ENCODE measurements around the gene BCAP31. TPM values are rescaled to one million over a fixed set of nuclear protein-coding genes. Genes with fewer than 3 reads are reported as not detected.
"Not testable (repeated sequence)": the region's sequence is repeated elsewhere in the genome, so short reads cannot be mapped to it uniquely, and the experiment has no call there.

The BCAP31 gene
- total RNA-seq, 1 experiment from 2014 or later = 138 TPM

DNA sequence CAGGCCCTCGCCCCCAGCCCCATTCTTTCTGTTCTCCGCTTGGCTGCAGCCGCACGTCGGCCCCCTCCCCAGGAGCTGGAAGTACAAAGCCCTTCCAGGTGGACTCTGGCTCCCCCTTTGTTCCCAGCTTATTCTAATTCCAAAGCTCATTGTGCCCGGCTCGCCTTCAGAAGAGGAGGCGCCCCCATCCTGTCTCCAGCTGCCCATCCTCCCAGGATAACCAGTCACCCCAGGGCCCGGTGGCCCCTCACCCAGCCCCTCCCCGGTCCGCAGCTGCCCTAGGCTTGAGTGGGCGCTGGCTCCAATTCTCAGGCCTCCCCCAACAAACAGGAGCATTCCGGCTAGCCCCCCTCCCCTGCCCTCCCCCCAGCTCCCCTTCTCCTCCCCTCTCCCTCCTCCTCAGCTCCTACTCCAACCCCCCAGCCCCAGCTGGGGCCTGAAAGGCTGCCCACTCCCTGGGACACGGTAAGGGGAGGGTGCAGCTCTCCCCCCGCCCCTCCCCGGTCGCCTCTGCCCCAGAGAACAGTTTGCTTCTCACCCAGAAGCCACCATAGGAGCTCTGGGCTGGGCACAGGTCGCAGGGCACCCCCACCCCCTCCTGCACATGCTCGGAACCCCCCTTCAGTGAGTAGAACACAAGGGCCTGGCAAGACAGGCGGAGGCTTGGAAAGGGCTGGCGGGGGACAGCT, 39.6 kb downstream of the BCAP31 start:
- Histone ChIP-seq H3K9ac (ENCODE audit: extremely low read depth, insufficient read length, low read length) (no peak overlapping the region), H2AK5ac (ENCODE audit: insufficient read length, low read length) (no peak overlapping the region), H3K14ac (ENCODE audit: insufficient read depth, low read length) (no peak overlapping the region), H2BK5ac (ENCODE audit: insufficient read length, low read length) (no peak overlapping the region), H3K27ac (ENCODE audit: insufficient read length, low read depth, low read length) (no peak overlapping the region), H3K23ac (ENCODE audit: insufficient read length, low read depth, low read length) (no peak overlapping the region), H3K9me3 (ENCODE audit: control insufficient read depth, low read depth, low read length) (peaks cover 6% of the 10 kb centered on the region), H2AFZ (ENCODE audit: low read length) (no peak overlapping the region), H4K5ac (ENCODE audit: insufficient read length, low read depth, low read length) (no peak overlapping the region), H2BK15ac (ENCODE audit: low read depth, low read length) (no peak overlapping the region), H3K18ac (ENCODE audit: insufficient read length, low read depth, low read length) (no peak overlapping the region), H2BK120ac (ENCODE audit: low read depth, low read length, poor library complexity, severe bottlenecking) (no peak overlapping the region), H3K4me2 (ENCODE audit: insufficient read depth, insufficient read length, low read length) (no peak overlapping the region), H3K79me2 (ENCODE audit: insufficient read depth, low read length) (no peaks in the 10 kb centered on the region; the same call in 1 of the 2 replicates), H3K4me1 (ENCODE audit: insufficient read depth, low read length) (no peaks in the 10 kb centered on the region), H3K56ac (ENCODE audit: insufficient read length, low read depth, low read length) (no peak overlapping the region), H4K20me1 (ENCODE audit: control insufficient read depth, insufficient read depth, insufficient read length) (peaks cover 2% of the 10 kb centered on the region), H2BK20ac (ENCODE audit: low read depth, low read length, poor library complexity, severe bottlenecking) (no peak overlapping the region), H3K79me1 (ENCODE audit: insufficient read depth, low read depth, low read length, poor library complexity, severe bottlenecking) (no peaks in the 10 kb centered on the region), H2BK12ac (ENCODE audit: insufficient read length, low read depth, low read length) (no peak overlapping the region), H3T11ph (ENCODE audit: low read length) (no peak overlapping the region), H4K8ac (replicated peaks; ENCODE audit: insufficient read length, low read depth, low read length) (no peak overlapping the region), H3K27me3 (ENCODE audit: insufficient read depth, low read length) (no peaks in the 10 kb centered on the region), H3K4ac (ENCODE audit: low read depth, low read length) (no peak overlapping the region), H3K23me2 (ENCODE audit: insufficient read length, low read depth, low read length, poor library complexity, severe bottlenecking) (no peaks in the 10 kb centered on the region), H4K91ac (ENCODE audit: insufficient read length, low read depth, low read length) (no peak overlapping the region)
- no CpG with 5 or more reads among the region's 21 CpGs for WGBS (ENCODE audit: extremely low coverage, insufficient read length, low lambda C conversion rate)
- TF ChIP-seq, protein P1, sequence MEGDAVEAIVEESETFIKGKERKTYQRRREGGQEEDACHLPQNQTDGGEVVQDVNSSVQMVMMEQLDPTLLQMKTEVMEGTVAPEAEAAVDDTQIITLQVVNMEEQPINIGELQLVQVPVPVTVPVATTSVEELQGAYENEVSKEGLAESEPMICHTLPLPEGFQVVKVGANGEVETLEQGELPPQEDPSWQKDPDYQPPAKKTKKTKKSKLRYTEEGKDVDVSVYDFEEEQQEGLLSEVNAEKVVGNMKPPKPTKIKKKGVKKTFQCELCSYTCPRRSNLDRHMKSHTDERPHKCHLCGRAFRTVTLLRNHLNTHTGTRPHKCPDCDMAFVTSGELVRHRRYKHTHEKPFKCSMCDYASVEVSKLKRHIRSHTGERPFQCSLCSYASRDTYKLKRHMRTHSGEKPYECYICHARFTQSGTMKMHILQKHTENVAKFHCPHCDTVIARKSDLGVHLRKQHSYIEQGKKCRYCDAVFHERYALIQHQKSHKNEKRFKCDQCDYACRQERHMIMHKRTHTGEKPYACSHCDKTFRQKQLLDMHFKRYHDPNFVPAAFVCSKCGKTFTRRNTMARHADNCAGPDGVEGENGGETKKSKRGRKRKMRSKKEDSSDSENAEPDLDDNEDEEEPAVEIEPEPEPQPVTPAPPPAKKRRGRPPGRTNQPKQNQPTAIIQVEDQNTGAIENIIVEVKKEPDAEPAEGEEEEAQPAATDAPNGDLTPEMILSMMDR (conservative IDR thresholded peaks at IDR 0.05) = no peak
- peak overlapping the region in 1 of 2 experiments; percentile 24; a peak in 2 of 5 replicates for H3K4me3 Mint-ChIP-seq
- H3K4me1 Mint-ChIP-seq = peaks cover 17 to 22% of the 10 kb centered on the region in 2 experiments
- peaks cover 2% of the 10 kb centered on the region; the same call in 1 of the 2 replicates for H3K27me3 Mint-ChIP-seq (ENCODE audit: low read depth)
- peak overlapping the region in 1 of 3 experiments; percentile 49; a peak in 2 of 7 replicates for H3K27ac Mint-ChIP-seq
- DNase-seq = peak; percentile 59
- H3K36me3 Mint-ChIP-seq (ENCODE audit: insufficient read depth in 1 of 3, low read depth in 3 of 3) = peaks cover 14 to 29% (median 21%) of the 10 kb centered on the region in 3 experiments
- peaks cover 49 to 52% of the 10 kb centered on the region in 2 experiments for H3K9me3 Mint-ChIP-seq

DNA sequence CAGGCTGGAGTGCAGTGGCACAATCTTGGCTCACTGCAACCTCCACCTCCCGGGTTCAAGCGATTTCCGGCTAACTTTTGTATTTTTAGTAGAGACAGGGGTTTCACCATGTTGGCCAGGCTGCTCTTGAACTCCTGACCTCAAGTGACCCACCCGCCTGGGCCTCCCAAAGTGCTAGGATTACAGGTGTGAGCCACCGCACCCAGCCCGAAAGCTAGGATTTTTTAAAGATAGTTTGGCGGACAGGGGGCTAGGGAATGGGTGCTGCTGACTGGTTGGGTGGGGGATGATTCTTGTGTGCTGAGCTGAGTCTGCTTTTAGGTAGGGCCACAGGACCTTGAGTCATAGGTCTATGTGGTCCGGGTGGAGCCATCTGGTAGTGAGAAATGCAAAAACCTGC, 40.7 kb downstream of the BCAP31 start:
- Mint-ChIP-seq H3K9me3 (peaks cover 56 to 61% of the 10 kb centered on the region in 2 experiments), H3K4me1 (peaks cover 17 to 22% of the 10 kb centered on the region in 2 experiments), H3K27ac (peak overlapping the region in 1 of 3 experiments; percentile 87; a peak in 2 of 7 replicates), H3K4me3 (0 out of 5 replicates have a peak overlapping the region, but pooled peaks of 1 of the 2 experiments have one; percentile 42), H3K36me3 (ENCODE audit: insufficient read depth in 1 of 3, low read depth in 3 of 3) (peaks cover 14 to 28% (median 25%) of the 10 kb centered on the region in 3 experiments)
- H2BK15ac ChIP-seq (ENCODE audit: low read depth, low read length); H3T11ph ChIP-seq (ENCODE audit: low read length); H3K79me2 ChIP-seq (ENCODE audit: insufficient read depth, low read length); H4K5ac ChIP-seq (ENCODE audit: insufficient read length, low read depth, low read length); H3K27me3 Mint-ChIP-seq (ENCODE audit: low read depth); H3K14ac ChIP-seq (ENCODE audit: insufficient read depth, low read length); H2BK5ac ChIP-seq (ENCODE audit: insufficient read length, low read length); H3K56ac ChIP-seq (ENCODE audit: insufficient read length, low read depth, low read length); H3K9ac ChIP-seq (ENCODE audit: extremely low read depth, insufficient read length, low read length); H3K4me2 ChIP-seq (ENCODE audit: insufficient read depth, insufficient read length, low read length); H3K23ac ChIP-seq (ENCODE audit: insufficient read length, low read depth, low read length); H4K20me1 ChIP-seq (ENCODE audit: control insufficient read depth, insufficient read depth, insufficient read length); H4K91ac ChIP-seq (ENCODE audit: insufficient read length, low read depth, low read length); H3K4ac ChIP-seq (ENCODE audit: low read depth, low read length); H3K27ac ChIP-seq (ENCODE audit: insufficient read length, low read depth, low read length); H2BK20ac ChIP-seq (ENCODE audit: low read depth, low read length, poor library complexity, severe bottlenecking); H2AFZ ChIP-seq (ENCODE audit: low read length); H3K23me2 ChIP-seq (ENCODE audit: insufficient read length, low read depth, low read length, poor library complexity, severe bottlenecking); H4K8ac ChIP-seq (replicated peaks; ENCODE audit: insufficient read length, low read depth, low read length); H3K18ac ChIP-seq (ENCODE audit: insufficient read length, low read depth, low read length); H3K79me1 ChIP-seq (ENCODE audit: insufficient read depth, low read depth, low read length, poor library complexity, severe bottlenecking); H2BK12ac ChIP-seq (ENCODE audit: insufficient read length, low read depth, low read length); H3K27me3 ChIP-seq (ENCODE audit: insufficient read depth, low read length); H2AK5ac ChIP-seq (ENCODE audit: insufficient read length, low read length); H3K4me1 ChIP-seq (ENCODE audit: insufficient read depth, low read length); H2BK120ac ChIP-seq (ENCODE audit: low read depth, low read length, poor library complexity, severe bottlenecking); H3K9me3 ChIP-seq (ENCODE audit: control insufficient read depth, low read depth, low read length): not testable (repeated sequence)
- no CpG with 5 or more reads among the region's 8 CpGs for WGBS (ENCODE audit: extremely low coverage, insufficient read length, low lambda C conversion rate)
- peak; percentile 22 for DNase-seq
